ENCODE results near the gene TFRC.
"Not testable (repeated sequence)": the region's sequence is repeated elsewhere in the genome, so short reads cannot be mapped to it uniquely, and the experiment has no call there.

The TFRC gene

DNA sequence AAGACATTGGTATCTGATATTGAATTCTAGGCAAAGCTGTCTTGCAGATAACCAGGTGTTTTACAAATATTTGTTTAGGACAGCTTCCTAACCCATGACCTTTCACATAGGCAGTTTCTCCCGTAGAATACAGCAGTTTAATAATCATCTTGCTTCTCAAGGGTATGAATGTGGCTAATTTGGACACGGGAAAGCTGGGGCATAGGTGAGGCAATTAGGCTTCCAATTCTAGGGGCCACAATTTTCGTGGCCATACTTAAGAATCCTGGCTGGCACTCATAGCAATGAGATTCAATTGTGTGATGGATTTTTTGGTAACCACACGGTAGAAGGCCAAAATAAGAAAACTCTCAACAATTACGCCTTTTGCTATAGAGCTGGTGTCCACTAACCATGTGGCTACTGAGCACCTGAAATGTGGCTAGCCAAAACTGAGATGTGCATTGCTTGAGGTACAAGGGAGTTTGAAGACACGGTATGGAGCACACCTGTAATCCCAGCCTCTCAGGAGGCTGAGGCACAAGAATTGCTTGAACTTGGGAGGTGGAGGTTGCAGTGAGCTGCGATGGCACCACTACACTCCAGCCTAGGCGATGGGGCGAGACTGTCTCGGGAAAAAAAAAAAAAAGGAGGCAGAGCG is 34.4 kb downstream of the TFRC start:
- DNase-seq, result no peak

- DNase-seq, result no peak
Observed at GRCh38 chr3:196044513-196044912, 37.4 kb downstream of the TFRC start.

GRCh38 chr3:196042673-196043072 is 39.2 kb downstream of the TFRC start:
- DNase-seq, result no peak

GRCh38 chr3:196039359-196039758 is 42.5 kb downstream of the TFRC start:
- DNase-seq, result no peak

DNA sequence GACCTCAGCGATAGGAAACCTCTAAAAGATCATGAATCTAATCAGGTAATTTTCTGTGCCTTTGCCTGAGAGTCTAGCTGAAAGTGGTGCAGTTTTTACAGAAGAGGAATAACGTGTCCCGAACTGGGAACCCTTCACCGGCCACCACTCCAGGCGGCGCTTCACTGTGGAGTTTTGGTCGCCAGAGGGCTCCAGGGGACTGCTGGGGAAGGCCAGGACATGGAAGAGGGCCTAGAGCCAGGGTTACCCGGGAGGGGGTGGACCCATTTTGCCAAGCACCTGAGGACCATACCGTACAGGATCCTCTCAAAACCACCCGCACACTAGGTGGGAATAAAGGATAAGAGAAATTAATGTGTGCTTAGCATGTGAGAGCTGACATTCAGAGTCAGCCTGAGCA is 55.8 kb downstream of the TFRC start:
- DNase-seq, result not testable (repeated sequence)

GRCh38 chr3:196024968-196025367 is 56.9 kb downstream of the TFRC start:
- DNase-seq, result no peak

- DNase-seq, result no peak
Observed at GRCh38 chr3:196023947-196024346, 57.9 kb downstream of the TFRC start.

GRCh38 chr3:196022499-196022878 is 59.4 kb downstream of the TFRC start:
- not testable (repeated sequence) for DNase-seq

DNA sequence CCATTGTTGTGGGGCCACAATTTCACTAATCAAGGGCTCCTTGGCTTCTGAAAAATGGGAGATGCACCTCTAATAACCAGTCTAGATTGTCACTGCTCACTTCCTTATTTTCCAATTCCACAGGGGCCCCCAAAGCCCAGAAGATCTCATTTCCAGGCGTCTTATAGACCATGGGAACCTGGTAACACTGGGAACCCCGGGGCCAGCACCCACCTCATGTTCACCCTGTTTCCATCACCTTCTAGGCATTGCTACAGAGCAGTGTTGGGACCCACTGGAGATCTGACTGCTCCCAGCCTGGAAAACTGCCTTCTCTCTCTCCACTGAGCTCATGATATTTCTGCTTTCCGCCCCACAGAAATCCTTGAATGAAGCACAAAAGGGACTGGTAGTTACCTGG is 61.5 kb downstream of the TFRC start:
- DNase-seq, result no peak

DNA sequence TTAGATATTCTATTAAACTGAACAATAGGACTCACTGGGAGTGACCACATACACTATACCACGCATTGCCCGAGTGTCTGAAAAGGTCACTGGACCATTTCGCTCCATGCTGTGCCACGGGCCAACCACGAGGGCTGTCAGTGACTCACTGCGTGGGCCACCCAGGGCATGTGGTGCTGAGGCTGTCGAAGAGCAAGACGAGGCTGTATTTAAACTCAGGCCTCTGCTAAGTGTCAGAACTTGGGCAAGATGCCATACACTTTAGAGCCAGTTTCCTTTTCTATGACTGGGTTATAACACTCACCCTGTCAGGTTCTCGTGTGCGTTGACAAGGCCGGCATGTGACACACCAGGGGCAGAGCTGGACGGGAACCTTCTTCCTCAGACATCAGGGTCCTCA is 62.3 kb downstream of the TFRC start:
- not testable (repeated sequence) for DNase-seq

DNA sequence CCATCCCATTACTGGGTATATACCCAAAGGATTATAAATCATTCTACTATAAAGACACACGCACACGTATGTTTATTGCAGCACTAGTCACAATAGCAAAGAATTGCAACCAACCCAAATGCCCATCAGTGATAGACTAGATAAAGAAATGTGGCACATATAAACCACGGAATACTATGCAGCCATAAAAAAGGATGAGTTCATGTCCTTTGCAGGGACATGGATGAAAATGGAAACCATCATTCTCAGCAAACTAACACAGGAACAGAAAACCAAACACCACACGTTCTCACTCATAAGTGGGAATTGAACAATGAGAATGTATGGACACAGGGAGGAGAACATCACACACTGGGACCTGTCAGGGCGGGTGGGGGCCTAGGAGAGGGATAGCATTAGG is 63.7 kb downstream of the TFRC start:
- DNase-seq, result not testable (repeated sequence)

DNA sequence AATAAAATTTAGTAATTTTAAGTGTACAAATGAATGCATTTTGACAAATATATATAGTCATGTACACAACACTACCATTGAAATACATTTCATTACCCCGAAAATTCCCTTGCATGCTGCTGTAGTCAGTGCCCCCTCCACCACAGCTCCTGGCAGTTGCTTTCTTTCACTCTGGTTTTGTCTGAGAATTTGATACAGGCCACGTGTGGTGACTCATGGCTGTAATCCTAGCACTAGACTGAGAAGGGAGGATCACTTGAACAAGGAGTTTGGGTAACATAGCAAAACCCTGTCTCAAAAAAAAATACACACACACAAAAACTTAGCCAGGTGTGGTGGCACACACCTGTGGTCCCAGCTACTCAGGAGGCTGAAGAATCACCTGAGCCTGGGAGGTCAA is 65.4 kb downstream of the TFRC start:
- no peak for DNase-seq

GRCh38 chr3:196016059-196016458 is 65.8 kb downstream of the TFRC start:
- DNase-seq, result no peak

GRCh38 chr3:196013587-196014487 is 68.1 kb downstream of the TFRC start:
- DNase-seq, result no peak

DNA sequence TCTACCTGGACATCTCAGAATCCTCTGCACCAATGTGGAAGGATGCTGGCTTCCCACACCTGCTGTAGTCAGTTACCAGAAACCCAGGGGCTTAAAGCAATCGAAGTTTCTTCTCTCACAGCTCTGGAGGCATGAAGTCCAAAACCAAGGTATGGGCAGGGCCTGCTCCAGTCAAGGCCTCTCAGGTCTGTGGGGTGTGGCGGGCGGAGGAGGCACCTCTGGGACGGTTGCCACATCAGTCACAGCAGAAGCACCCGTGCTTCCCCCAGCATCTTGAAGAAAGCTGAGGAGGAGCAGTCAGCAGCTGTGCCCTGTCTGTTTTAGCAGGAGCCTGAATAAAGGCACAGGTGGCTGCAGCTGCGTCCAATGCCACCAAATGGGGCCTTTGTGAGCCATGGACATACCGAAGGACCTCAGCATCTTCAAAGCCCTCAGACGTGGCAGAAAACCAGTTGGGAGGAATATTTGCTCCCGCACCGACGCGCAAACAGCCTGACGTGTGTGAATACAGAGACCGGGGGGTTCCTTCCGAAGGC is 68.9 kb downstream of the TFRC start:
- DNase-seq, result no peak

DNA sequence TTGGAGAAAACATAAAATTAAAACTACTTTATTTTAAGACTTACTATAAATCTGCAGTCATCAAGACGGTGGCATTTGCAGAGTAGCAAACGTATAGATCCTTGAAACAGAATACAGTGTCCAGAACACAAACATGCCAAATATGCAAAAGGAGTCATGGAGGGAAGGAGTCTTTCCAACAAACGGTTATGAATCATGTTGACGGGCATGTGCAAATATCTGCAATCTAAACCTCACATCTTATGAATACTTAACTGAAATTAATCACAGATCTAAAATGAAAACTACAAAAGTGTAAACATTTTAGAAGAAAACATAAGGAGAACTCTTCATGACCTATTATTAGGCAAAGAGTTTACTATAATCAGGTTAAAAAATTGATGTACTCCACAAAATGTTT is 69.4 kb downstream of the TFRC start:
- no peak for DNase-seq

DNA sequence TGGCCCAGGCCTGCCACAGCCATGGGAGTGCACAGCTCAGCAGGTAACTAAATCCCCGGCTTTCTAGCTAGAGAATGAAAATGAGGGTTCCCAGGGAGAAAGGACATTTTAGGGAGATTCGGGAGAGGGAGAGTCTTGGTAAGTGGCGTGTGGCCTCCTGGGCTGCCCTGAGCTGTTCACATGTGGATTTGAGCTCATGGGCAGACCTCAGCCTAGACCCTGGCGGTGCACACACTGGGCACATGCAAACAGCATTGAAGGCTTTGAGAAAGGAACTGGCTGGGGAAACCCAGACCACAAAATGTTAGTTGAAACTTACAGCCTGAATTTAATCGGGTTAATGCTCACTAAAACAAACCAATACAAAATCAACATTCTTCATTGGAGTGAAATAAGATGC is 72.4 kb downstream of the TFRC start:
- no peak for DNase-seq

GRCh38 chr3:196008929-196009328 is 73.0 kb downstream of the TFRC start:
- DNase-seq, result no peak

GRCh38 chr3:196008387-196008786 is 73.5 kb downstream of the TFRC start:
- no peak for DNase-seq

DNA sequence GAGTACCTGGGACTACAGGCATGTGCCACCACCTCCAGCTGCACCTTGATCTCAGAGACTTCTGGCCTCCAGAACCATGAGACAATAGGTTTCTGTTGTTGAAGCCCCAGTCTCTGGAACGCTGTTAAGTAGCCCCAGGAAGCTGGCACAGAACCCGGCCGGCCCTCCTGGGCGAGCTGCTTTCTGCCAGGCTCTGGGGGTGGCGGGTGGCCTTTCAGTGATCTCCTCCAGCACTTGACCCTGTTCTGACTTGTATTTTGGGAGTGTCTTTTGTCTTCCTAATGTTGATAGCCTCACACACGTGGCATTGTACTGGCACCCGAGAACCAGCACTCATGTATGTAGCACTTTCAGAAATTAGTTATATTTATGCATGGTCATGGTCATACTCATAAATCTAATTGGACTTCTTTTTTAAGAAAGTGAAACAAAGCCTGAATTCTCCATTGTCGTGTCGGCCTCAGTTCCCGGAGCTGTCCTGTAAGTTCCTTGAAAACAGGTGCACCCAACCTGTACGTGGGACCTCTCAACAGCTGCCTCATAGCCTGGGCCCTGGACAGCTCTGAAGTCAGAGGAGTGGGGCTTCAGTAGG is 74.0 kb downstream of the TFRC start:
- no peak for DNase-seq

GRCh38 chr3:196005338-196005737 is 76.6 kb downstream of the TFRC start:
- DNase-seq, result not testable (repeated sequence)

- not testable (repeated sequence) for DNase-seq
Observed at GRCh38 chr3:196004359-196005052, 77.4 kb downstream of the TFRC start.

DNA sequence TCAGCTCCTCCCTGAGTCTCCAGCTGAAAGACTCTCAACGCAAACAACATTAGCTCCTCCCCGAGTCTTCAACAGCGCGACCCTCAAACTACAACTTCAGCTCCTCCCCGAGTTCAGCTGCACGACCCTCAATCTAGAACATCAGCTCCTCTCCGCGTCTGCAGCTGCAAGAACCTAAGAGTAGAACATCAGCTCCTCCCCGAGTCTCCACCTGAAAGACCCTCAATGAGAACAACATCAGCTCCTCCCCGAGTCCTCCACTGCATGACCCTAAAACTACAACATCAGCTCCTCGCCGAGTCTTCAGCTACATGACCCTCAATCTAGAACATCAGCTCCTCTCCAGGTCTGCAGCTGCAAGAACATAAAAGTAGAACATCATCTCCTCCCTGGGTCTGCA is 78.3 kb downstream of the TFRC start:
- no peak for DNase-seq
